PC-3 (cell line): ENCODE measurements around the gene AEN. TPM values are rescaled to one million over a fixed set of nuclear protein-coding genes. Genes with fewer than 3 reads are reported as not detected.

Experiments
- ATAC-seq: fragments of 200-7000 bp; cut with Tn5 transposase; 2 replicates; pipeline ENCODE4 v1.9.1; 2020; ENCODE audit warnings: mild to moderate bottlenecking, moderate library complexity
- BruUV-seq: library from RNA; stranded (reverse); fragments of 400-500 nt; replicated peaks from 2 replicates; lab custom pipeline; 2021; lab: Mats Ljungman, UMichigan
- CTCF ChIA-PET: fragments of 300-600 bp; sonication (Branson Sonifier 250); formaldehyde crosslinking; loops from one replicate; lab custom pipeline; 2022; ENCODE audit warnings: antibody characterized with exemption; lab: Charles Lee
- POLR2A ChIA-PET: fragments of 300-600 bp; sonication (Branson Sonifier 250); formaldehyde crosslinking; loops from one replicate; lab custom pipeline; 2022; ENCODE audit warnings: antibody characterized with exemption; ENCODE audit not compliant: unreplicated experiment; lab: Charles Lee
- DNase-seq: peaks from one replicate; pipeline ENCODE4 v3.0.0-alpha.2; 2015
- H2AFZ ChIP-seq: fragments of 300-600 bp; sonication (generic); 2 replicates; pipeline ENCODE4 v1.6.0; 2016; ENCODE audit warnings: antibody characterized with exemption, low read length
- H3F3A ChIP-seq: fragments of 300-600 bp; sonication (generic); one replicate; pipeline ENCODE4 v1.6.0; 2017; ENCODE audit warnings: antibody characterized with exemption, low read length, control low read depth, mild to moderate bottlenecking; ENCODE audit not compliant: unreplicated experiment
- H3K27ac ChIP-seq: fragments of 300-600 bp; sonication (generic); 2 replicates; pipeline ENCODE4 v1.5.1; 2016; ENCODE audit warnings: mild to moderate bottlenecking, low read length
- H3K27me3 ChIP-seq: fragments of 300-600 bp; sonication (generic); 2 replicates; pipeline ENCODE4 v1.6.1; 2016; ENCODE audit warnings: low read length, mixed read lengths
- H3K36me3 ChIP-seq: fragments of 300-600 bp; sonication (generic); 2 replicates; pipeline ENCODE4 v1.6.1; 2016; ENCODE audit warnings: low read depth, mixed run types, low read length, mixed read lengths
- H3K4me1 ChIP-seq: fragments of 300-600 bp; sonication (generic); 2 replicates; pipeline ENCODE4 v1.5.1; 2016; ENCODE audit warnings: low read length; ENCODE audit not compliant: insufficient read depth
- H3K4me2 ChIP-seq: fragments of 300-600 bp; sonication (generic); 2 replicates; pipeline ENCODE4 v1.6.0; 2016; ENCODE audit warnings: low read length
- H3K4me3 ChIP-seq: fragments of 300-600 bp; sonication (generic); 2 replicates; pipeline ENCODE4 v1.5.1; 2016; ENCODE audit warnings: mild to moderate bottlenecking, low read length, mixed read lengths
- H3K79me2 ChIP-seq: fragments of 300-600 bp; sonication (generic); 2 replicates; pipeline ENCODE4 v1.6.1; 2017; ENCODE audit warnings: low read length, mixed read lengths
- H3K9ac ChIP-seq: fragments of 300-600 bp; sonication (generic); 2 replicates; pipeline ENCODE4 v1.6.0; 2016; ENCODE audit warnings: mild to moderate bottlenecking, low read length
- H3K9me2 ChIP-seq: fragments of 300-600 bp; sonication (generic); replicated peaks from 2 replicates; pipeline ENCODE4 v1.6.1; 2016; ENCODE audit warnings: mixed run types, low read length, mixed read lengths
- H3K9me3 ChIP-seq: fragments of 300-600 bp; sonication (generic); 2 replicates; pipeline ENCODE4 v1.6.1; 2016; ENCODE audit warnings: low read length, mixed read lengths
- H4K20me1 ChIP-seq: fragments of 300-600 bp; sonication (generic); 2 replicates; pipeline ENCODE4 v1.6.1; 2016; ENCODE audit warnings: low read length, mixed read lengths
- CTCF ChIP-seq: fragments of 300-600 bp; sonication (generic); conservative IDR thresholded peaks from 2 replicates; pipeline ENCODE4 v1.5.1; 2017; ENCODE audit warnings: antibody characterized with exemption, low read depth, mild to moderate bottlenecking, low read length
- EZH2 ChIP-seq: fragments of 300-600 bp; sonication (generic); IDR thresholded peaks from one replicate; pipeline ENCODE4 v1.6.1; 2017; ENCODE audit warnings: antibody characterized with exemption, mild to moderate bottlenecking, low read length; ENCODE audit not compliant: unreplicated experiment
- EZH2phosphoT487 ChIP-seq: fragments of 300-600 bp; sonication (generic); IDR thresholded peaks from 2 replicates; pipeline ENCODE4 v1.6.1; 2018; ENCODE audit warnings: mild to moderate bottlenecking, antibody characterized with exemption, low read length, borderline replicate concordance
- intact Hi-C: fragments of 100-400 bp; cut with micrococcal nuclease; formaldehyde crosslinking; loops from 2 replicates; pipeline ENCODE4 v1.9.0; 2023
- total RNA-seq: library from RNA; depleted of rRNA; stranded (reverse); fragments of >200 nt; gene quantifications from 2 replicates; pipeline ENCODE4 v1.2.3, GENCODE V29; 2014

AEN gene
- total RNA-seq, 1 experiment from 2014 or later = 81.3 TPM

DNA sequence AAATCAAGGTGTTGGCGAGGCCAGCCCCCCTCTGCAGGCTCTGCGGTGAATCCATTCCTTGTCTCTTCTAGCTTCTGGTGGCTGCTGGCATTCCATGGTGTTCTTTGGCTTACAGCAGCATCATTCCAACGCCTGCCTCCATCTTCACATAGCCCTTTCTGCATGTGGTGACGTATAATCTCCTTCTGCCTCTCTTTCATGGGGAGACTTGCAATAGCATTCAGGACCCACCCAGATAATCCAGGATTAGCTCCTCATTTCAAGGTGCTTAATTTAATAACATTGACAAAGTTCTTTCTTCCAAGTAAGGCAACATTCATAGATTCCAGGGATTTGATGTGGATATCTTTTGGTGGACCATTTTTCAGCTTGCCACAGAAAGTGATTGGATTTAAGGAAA lies 53.5 kb downstream of the AEN start:
- Histone ChIP-seq H3K9me2 (no peaks in the 10 kb centered on the region), H3K79me2 (no peaks in the 10 kb centered on the region), H3K9ac (no peak overlapping the region), H4K20me1 (no peaks in the 10 kb centered on the region), H3K27me3 (peaks cover 15% of the 10 kb centered on the region; the same call in 1 of the 2 replicates), H3K27ac (no peak overlapping the region), H3K36me3 (no peaks in the 10 kb centered on the region), H3K9me3 (no peaks in the 10 kb centered on the region), H3K4me1 (no peaks in the 10 kb centered on the region; the same call in 1 of the 2 replicates), H3K4me3 (no peak overlapping the region), H3K4me2 (no peak overlapping the region), H2AFZ (no peak overlapping the region), H3F3A (no peaks in the 10 kb centered on the region)
- intact Hi-C loops = no loop called here
- no peak for TF ChIP-seq CTCF
- no peak for TF ChIP-seq EZH2phosphoT487
- no peak for TF ChIP-seq EZH2
- ChIA-PET POLR2A (no interaction called here), CTCF (no interaction called here)
- ATAC-seq (no peak), DNase-seq (no peak)
- BruUV-seq = no TSS peak

GRCh38 chr15:88678755-88679154 lies 57.6 kb downstream of the AEN start:
- Histone ChIP-seq H3K36me3 (no peaks in the 10 kb centered on the region), H3K4me3 (no peak overlapping the region), H3K27me3 (no peaks in the 10 kb centered on the region), H2AFZ (no peak overlapping the region), H3K4me2 (no peak overlapping the region), H3K9me3 (no peaks in the 10 kb centered on the region), H4K20me1 (no peaks in the 10 kb centered on the region), H3K9me2 (no peaks in the 10 kb centered on the region), H3K9ac (no peak overlapping the region), H3K79me2 (no peaks in the 10 kb centered on the region), H3K27ac (no peak overlapping the region), H3K4me1 (no peaks in the 10 kb centered on the region; the same call in 1 of the 2 replicates), H3F3A (no peaks in the 10 kb centered on the region)
- no TSS peak for BruUV-seq
- DNase-seq (no peak), ATAC-seq (no peak)
- intact Hi-C loops = no loop called here
- CTCF ChIA-PET = no interaction called here
- POLR2A ChIA-PET = no interaction called here
- TF ChIP-seq CTCF (no peak), EZH2phosphoT487 (no peak), EZH2 (no peak)

DNA sequence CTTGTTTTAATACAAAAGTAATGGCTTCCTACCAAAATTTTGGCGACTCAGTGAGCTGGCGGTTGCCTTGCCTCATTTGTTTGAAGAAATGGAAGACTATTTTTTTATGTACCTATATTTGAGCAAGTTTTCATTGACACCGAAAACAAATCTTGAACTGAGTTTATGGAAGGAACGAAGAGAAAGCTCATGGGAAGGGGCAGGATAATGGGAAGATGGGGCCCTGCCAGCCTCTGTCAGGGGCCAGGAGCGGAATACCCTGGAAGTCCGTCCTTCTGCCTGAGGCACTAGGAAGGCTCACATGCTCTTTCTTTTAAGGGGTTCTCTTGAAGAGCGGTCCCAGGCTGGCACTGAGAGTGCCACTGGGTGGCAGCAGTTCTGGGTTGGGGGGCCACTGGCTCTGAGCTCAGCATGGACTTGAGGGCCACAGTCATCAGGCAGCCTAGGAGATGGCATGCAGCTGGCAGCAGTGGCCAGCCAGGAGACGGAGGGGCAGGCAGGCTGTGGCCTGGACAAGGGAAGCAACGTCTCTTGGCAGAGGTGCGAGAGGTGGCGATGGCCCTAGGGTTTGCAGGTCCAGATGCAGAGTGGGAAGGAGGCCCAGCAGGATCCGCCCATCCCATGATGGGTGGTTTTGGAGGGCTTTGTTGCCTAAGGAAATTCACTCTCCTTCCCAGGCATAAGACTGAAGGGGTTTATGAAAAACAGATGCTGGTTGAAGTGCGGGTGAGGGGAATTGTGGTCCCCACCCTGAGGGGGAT lies 59.3 kb downstream of the AEN start:
- Histone ChIP-seq H3K79me2 (no peaks in the 10 kb centered on the region), H3K27me3 (no peaks in the 10 kb centered on the region), H3K9me3 (no peaks in the 10 kb centered on the region), H3K27ac (no peak overlapping the region), H3K36me3 (no peaks in the 10 kb centered on the region), H3K9me2 (no peaks in the 10 kb centered on the region), H3K4me2 (no peak overlapping the region), H3K4me3 (no peak overlapping the region), H4K20me1 (no peaks in the 10 kb centered on the region), H2AFZ (no peak overlapping the region), H3K4me1 (no peaks in the 10 kb centered on the region; the same call in 1 of the 2 replicates), H3F3A (no peaks in the 10 kb centered on the region), H3K9ac (no peak overlapping the region)
- ATAC-seq = no peak
- CTCF ChIA-PET = no interaction called here
- TF ChIP-seq EZH2 = no peak
- TF ChIP-seq CTCF = no peak
- TF ChIP-seq EZH2phosphoT487 = no peak
- DNase-seq = no peak
- intact Hi-C loops = no loop called here
- POLR2A ChIA-PET = no interaction called here
- no TSS peak for BruUV-seq
